ENCODE results near the gene GATAD2A.

- no peak for TF ChIP-seq CTCF (IDR thresholded peaks at IDR 0.05)
- no peak for TF ChIP-seq TCF7L2 (IDR thresholded peaks at IDR 0.05; ENCODE audit: low read depth, low read length)
- TF ChIP-seq REST (IDR thresholded peaks at IDR 0.05; ENCODE audit: insufficient read depth in 1 of 2, low read depth in 2 of 2, low read length in 1 of 2) = no peak
- TF ChIP-seq SIN3A (IDR thresholded peaks at IDR 0.05; ENCODE audit: borderline replicate concordance, insufficient read depth, low read depth, low read length) = no peak
Measured at GRCh38 chr19:19426216-19426615, 20.7 kb downstream of the GATAD2A start.

All from Panc1 (cell line).